Superior temporal gyrus (tissue), 1 donor: ENCODE data around the gene C1QTNF5.

Source experiments
- DNase-seq: peaks from one replicate; pipeline ENCODE4 v3.0.0-alpha.2; 2016; ENCODE audit errors: extremely low spot score

C1QTNF5 gene

DNA sequence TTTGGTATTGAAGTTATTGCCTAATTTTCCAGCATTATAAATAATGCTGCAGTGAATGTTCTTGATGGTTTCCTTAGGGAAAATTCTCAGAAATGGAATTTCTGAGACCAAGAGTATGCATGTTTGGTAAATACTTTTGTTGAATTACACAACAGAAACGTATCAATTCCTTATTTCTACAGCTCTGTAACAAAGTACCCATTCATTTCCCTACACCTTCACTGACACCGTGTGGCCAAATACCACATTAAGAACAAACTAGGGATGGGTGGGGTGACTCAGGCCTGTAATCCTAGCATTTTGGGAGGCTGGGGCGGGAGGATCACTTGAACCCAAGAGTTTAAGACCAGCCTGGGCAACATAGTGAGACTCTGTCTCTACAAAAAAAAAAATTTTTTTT, 45.5 kb downstream of the C1QTNF5 start:
- no peak for DNase-seq

- no peak for DNase-seq
Observed at GRCh38 chr11:119293461-119293860, 47.2 kb downstream of the C1QTNF5 start.

- DNase-seq, result no peak
Observed at GRCh38 chr11:119290894-119291497, 49.7 kb downstream of the C1QTNF5 start.
